Bronchial epithelial cell (primary cell): ENCODE measurements around the gene BCL7C. TPM values are rescaled to one million over a fixed set of nuclear protein-coding genes. Genes with fewer than 3 reads are reported as not detected.

Experiments
- DNase-seq: peaks from one replicate; pipeline ENCODE4 v3.0.0-alpha.2; 2010; ENCODE audit warnings: low read depth
- FAIRE-seq: peaks from 2 replicates; lab custom pipeline; 2011; peaks lifted over from hg19 to GRCh38; lab: Jason Lieb, UNC
- H3K27me3 ChIP-seq: 2 replicates; pipeline ENCODE4 v1.5.1; 2011; ENCODE audit warnings: low read length; ENCODE audit not compliant: control insufficient read depth, insufficient read depth
- H3K36me3 ChIP-seq: 2 replicates; pipeline ENCODE4 v1.5.1; 2011; ENCODE audit warnings: low read length; ENCODE audit not compliant: control insufficient read depth, insufficient read depth
- H3K4me3 ChIP-seq: 2 replicates; pipeline ENCODE4 v1.5.1; 2011; ENCODE audit warnings: mild to moderate bottlenecking, low read depth, low read length, control low read depth
- total RNA-seq: library from RNA; depleted of rRNA; stranded (reverse); fragments of >200 nt; gene quantifications from 2 replicates; pipeline ENCODE4 v1.2.1, GENCODE V29; 2014
- TF ChIP-seq, protein P1 (sequence below): IDR thresholded peaks from 2 replicates; pipeline ENCODE4 v1.5.1; 2011; ENCODE audit warnings: mild to moderate bottlenecking, moderate library complexity, low read length, control low read depth, inconsistent platforms; ENCODE audit not compliant: insufficient read depth, severe bottlenecking

BCL7C gene
- total RNA-seq, 1 donor from 2014 or later, result 24.7 TPM

DNA sequence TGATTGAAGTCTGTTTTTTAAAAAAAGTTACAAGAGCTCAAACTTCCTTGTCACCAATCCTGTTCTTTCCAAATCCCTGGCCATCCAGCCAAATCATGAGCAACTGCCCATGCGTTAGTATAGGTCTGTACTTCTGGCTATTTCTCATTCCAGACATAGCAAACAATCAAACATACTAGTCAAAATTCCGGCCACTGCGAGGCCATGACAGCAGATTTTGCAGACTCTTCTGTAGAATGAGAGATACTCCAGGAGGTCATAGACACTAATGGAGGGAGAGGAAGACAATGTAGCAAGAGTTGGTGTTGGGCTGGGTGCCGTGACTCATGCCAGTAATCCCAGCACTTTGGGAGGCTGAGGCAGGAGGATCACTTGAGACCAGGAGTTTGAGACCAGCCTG, 50.9 kb downstream of the BCL7C start:
- Histone ChIP-seq H3K27me3 (no peaks in the 10 kb centered on the region), H3K36me3 (no peaks in the 10 kb centered on the region), H3K4me3 (no peak overlapping the region)
- DNase-seq, result no peak
- TF ChIP-seq, protein P1, sequence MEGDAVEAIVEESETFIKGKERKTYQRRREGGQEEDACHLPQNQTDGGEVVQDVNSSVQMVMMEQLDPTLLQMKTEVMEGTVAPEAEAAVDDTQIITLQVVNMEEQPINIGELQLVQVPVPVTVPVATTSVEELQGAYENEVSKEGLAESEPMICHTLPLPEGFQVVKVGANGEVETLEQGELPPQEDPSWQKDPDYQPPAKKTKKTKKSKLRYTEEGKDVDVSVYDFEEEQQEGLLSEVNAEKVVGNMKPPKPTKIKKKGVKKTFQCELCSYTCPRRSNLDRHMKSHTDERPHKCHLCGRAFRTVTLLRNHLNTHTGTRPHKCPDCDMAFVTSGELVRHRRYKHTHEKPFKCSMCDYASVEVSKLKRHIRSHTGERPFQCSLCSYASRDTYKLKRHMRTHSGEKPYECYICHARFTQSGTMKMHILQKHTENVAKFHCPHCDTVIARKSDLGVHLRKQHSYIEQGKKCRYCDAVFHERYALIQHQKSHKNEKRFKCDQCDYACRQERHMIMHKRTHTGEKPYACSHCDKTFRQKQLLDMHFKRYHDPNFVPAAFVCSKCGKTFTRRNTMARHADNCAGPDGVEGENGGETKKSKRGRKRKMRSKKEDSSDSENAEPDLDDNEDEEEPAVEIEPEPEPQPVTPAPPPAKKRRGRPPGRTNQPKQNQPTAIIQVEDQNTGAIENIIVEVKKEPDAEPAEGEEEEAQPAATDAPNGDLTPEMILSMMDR, result no peak
- no peak for FAIRE-seq

DNA sequence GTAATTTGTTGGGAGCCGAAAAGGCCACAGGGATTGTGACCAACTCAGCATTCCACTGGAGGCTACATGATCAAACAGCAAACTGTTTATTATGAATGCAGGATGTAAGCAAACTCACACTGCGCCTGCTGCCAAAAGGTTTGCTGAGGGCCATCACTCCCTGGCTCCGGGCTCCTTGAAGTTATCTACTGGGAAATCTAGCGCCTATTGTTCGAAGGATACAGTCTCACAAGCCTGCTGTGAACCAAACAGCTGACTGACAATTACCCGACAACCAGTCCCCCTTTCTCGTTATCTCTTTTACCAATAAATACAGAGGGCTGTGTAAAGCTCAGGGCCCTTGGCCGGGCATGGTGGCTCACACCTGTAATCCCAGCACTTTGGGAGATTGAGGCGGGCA, 52.5 kb downstream of the BCL7C start:
- DNase-seq, result no peak
- TF ChIP-seq, protein P1, result no peak
- H3K4me3 ChIP-seq, result no peak overlapping the region
- no peak for FAIRE-seq
- no peaks in the 10 kb centered on the region for H3K36me3 ChIP-seq
- no peaks in the 10 kb centered on the region for H3K27me3 ChIP-seq

DNA sequence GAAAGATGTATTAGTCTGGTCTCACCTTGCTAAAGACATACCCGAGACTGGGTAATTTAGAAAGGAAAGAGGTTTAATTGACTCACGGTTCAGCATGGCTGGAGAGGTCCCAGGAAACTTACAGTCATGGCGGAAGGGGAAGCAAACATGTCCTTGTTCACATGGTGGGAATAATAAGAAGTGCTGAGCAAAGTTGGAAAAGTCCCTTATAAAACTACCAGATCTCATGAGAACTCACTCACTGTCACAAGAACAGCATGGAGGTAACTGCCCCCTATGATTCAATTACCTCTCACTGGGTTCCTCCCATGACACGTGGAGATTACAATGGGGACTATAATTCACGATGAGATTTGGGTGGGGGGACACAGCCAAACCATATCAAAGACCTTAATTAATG, 53.3 kb downstream of the BCL7C start:
- Histone ChIP-seq H3K27me3 (no peaks in the 10 kb centered on the region), H3K36me3 (no peaks in the 10 kb centered on the region), H3K4me3 (no peak overlapping the region)
- FAIRE-seq, result no peak
- no peak for DNase-seq
- TF ChIP-seq, protein P1, result no peak

DNA sequence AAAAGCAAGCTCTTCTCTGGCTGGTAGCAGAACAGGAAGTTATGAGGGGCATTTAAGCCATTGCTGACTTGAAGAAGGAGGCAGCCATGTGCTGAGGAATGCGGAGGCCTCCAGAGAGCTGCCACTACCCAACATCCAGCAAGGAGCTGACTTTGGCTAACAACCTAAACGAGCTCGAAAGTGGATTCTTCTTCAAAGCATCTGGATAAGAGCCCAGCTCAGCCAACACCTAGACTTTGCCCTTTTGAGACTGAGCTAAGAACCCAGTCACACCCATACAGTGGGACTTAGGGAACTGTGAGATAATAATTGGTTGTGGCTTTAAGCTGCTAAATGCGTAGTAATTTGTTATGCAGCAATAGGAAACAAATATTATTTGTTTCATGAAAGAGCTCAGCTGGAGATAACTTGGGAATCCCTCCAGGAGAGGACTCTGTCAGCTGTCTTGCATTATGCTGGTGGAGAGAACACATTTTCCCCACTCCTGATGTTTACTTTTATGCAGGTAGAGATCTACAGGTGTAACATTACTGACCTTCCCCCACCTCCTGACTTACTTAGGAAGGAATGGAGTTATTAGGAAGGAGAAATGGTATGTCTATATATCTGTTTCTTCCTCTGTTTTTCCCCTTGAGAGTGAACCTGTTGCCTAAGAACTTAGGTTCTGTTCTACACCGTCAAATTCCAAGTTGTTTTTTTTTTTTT, 54.2 kb downstream of the BCL7C start:
- H3K4me3 ChIP-seq, result no peak overlapping the region
- FAIRE-seq, result no peak
- no peaks in the 10 kb centered on the region for H3K36me3 ChIP-seq
- no peak for DNase-seq
- TF ChIP-seq, protein P1, result no peak
- no peaks in the 10 kb centered on the region for H3K27me3 ChIP-seq

DNA sequence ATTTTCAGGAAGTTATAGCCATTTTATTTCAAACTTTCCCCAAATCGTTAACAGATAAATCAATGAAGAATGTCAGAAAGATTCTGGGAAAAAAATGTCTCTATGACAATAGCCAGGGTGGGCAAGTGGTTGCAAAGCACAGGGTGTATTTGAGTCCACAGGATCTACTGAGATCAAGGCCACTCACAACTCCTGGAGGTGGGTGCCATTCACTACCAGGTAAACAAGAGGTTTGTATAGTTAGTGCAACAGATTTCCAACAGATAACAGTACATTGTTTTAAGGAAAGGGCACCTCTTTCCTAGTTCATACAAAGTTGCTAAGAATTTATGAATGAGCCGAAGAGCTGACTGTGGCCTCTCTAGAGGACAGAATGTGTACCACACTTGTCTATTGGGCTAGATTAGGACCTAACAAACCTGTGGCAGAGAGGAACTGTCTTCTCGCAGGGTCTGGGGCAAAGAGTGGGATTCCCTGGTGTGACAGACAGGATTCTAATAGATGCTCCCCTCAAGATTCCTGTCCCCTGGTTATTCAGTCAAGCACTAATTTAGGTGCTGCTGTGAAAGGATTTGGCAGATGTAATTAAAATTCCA, 54.9 kb downstream of the BCL7C start:
- DNase-seq, result no peak
- Histone ChIP-seq H3K27me3 (no peaks in the 10 kb centered on the region), H3K4me3 (no peak overlapping the region), H3K36me3 (no peaks in the 10 kb centered on the region)
- TF ChIP-seq, protein P1, result no peak
- FAIRE-seq, result no peak

DNA sequence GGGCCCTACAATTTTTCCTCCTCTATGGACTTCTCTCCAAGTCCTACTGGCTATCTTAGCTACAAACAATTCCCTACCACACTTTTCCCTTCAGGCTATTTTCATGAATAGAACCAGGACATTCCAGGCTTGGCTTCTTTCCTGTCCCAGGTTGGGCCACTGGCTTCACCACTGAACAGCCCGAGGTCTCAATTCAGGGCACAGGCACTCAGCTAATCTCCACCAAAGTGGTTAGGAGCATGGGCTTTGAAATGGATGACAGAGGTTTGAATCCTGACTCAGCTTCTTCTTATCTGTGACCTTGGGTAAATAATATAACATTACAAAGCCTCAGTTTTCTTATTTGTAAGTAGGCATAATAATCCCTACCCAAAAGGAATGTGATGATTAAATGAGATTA, 56.0 kb downstream of the BCL7C start:
- H3K27me3 ChIP-seq, result no peaks in the 10 kb centered on the region
- TF ChIP-seq, protein P1, result no peak
- FAIRE-seq (no peak), DNase-seq (no peak)
- H3K36me3 ChIP-seq, result no peaks in the 10 kb centered on the region
- H3K4me3 ChIP-seq, result no peak overlapping the region
